Measurements from ENCODE around the gene MTREX.

Gene MTREX

GRCh38 chr5:55325621-55326020 is 17.8 kb downstream of the MTREX start:
- DNase-seq, result no peak

DNA sequence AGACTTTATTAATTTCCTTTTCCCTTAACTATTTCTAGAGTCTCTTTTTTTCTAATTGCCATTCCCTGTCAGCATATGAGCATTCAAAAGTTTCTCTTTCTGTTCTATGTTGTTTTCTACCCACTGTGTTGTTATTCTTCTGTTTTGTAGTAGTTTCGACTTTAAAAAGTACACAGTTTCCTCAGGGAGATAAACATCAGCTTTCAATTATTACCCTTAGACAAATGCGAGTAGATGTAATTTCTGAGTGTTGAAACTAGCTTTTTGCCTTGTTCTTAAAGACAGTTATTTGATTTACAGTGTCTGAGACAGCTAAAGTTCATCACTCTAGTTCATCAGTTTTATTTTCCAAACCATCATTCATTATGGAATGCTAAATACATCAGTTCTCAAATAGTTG is 19.5 kb downstream of the MTREX start:
- no peak for DNase-seq

DNA sequence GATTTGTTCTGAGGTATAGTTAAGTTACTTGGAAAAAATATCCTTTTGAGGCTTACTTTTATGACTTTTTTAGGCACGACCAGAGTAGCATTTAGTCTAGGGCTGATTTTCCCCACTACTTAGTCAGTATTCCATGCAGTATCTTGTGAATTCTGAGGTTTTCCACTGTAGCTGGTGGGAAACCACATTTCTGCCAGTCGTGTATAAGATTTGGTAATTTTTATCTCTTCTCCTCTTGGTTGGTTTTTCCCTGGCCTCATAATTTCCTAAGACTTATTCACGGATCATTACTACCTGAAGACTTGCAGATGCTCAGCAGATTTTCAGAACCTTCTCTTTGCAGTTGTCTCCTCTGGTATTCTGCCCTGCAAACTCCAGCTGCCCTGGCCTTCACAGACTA is 23.5 kb downstream of the MTREX start:
- no peak for DNase-seq

GRCh38 chr5:55333017-55333416 is 25.2 kb downstream of the MTREX start:
- no peak for DNase-seq

DNA sequence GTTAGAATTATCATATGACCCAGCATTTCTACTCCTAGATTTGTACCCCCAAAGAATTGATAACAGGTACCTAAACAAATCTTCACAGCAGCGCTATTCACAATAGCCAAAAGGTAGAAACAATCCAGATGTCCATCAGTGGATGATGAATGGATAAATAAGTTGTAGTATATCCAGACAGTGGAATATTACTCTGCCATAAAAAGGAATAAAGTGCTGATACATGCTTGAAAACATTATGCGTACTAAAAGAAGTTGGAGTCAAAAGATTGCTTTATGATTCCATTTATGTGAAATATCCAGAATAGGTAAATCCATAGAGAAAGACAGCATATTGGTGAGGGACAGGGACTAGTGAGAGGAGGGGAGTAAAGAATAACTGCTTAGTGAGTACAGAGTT is 26.0 kb downstream of the MTREX start:
- DNase-seq, result no peak

DNA sequence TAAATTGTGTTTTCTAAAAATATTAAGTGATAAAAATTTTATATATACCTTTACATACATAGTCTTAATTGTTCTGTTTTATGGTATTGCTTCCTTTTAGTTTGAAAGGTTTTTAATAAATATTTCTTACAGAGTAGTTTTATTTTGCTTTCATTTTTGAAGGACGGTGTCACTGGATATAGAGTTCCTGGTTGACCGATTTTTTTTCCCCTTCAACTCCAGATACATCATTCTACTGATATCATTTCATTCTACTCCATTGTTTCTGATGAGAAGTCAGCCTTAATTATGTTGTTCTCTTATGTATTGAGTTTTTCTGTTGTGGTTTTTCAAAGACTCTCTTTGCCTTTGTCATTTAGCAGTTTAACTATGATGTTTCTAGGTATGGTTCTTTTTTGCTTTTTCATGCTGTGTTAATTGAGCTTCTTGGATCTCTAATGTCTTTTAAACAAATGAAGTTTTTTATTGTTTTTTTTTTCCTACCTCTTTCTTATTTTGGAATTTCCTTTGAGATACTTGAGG is 30.4 kb downstream of the MTREX start:
- no peak for DNase-seq

- DNase-seq, result peak; percentile 76
Measured at GRCh38 chr5:55338810-55339243, 31.0 kb downstream of the MTREX start.

DNA sequence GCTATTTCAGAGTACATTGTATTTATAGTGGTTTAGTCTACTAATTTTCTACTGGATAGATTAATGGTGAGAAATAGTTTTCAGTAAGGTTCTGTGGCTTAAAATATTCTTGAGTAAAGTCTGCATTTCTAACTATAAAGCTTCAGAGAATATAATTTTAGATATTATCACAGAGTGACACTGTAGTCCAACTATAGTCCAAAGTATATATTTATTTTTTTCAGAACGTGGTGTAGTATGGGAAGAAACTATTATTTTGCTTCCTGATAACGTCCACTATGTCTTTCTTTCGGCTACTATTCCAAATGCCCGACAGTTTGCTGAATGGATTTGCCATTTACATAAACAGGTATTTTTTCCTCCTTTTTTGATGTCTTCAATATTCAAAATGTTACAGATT is 35.3 kb downstream of the MTREX start:
- no peak for DNase-seq

DNA sequence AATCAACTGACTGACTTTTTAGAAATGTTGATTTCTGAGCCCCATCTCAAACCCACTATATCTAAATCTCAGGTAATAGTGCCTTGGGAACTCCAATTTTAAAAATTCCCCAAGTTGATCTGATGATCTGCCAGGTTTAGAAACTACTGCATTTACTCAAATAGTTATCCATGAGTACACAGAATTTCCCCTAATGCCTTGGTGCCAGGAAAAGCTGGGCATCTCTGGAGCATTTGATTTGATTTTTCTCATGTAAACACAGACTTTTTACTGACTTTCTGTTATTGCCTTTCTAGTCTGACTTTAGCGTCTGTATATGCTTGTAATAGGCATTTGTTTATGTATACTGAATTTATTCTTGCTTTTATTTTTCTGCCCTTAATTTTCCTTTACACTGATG is 35.8 kb downstream of the MTREX start:
- DNase-seq, result no peak

DNA sequence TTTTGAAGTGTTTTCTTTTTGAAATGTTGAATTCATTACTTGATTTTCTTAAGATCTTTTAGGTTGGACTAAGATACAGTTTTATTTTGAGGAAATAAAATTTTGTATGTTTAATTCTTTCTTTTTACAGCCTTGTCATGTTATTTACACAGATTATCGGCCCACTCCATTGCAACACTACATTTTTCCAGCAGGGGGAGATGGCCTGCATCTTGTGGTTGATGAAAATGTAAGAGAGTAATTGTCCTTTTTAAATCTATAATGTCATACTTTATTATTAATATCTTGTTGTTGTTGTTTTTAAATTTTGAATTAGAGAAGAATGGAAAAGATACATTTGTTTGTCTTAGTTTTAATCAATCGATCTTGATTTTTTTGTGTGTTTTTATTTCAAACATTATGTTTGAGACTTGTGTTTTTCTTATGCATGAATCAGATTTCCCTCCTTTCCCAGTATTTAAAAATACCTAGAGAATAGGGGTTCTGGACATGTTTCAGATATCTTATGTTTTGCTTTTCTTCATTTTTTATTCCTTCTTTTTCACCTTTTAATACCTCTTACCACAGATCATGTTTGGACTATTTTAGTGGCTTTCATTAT is 36.7 kb downstream of the MTREX start:
- peak; percentile 83 for DNase-seq

DNA sequence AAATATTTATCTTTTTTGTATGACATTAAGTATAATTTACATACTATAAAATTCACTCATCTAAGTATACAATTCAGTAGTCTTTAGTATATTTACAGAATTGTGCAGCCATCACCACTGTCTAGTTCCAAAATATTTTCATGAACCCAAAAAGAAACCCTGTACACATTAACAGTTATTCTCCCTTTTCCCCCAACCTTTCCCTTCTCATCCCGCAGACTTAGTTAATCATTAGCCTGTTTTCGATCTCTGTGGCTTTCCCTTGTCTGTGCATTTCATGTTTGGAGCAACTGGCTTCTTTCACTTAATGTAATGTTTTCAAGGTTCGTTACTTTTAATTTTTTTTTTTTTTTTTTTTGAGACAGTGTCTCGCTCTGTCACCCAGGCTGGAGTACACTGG is 37.5 kb downstream of the MTREX start:
- DNase-seq, result no peak

GRCh38 chr5:55347786-55348185 is 40.0 kb downstream of the MTREX start:
- DNase-seq, result no peak

DNA sequence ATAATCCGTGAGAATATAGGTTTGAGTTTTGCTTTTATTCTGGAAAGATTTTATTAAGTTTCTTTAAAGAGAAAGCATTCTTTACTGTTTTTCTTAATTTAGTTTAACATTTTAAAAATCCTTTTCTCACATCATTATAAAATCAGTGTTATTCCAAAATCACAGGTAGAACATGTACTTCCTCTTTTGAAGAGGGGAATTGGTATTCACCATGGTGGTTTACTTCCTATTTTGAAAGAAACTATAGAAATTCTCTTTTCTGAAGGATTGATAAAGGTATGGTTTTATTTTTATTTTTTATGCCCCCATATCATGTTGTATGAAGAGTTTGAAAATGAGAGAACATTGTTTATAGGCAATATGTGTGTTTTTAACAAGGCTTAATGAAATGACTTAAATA is 43.0 kb downstream of the MTREX start:
- no peak for DNase-seq

DNA sequence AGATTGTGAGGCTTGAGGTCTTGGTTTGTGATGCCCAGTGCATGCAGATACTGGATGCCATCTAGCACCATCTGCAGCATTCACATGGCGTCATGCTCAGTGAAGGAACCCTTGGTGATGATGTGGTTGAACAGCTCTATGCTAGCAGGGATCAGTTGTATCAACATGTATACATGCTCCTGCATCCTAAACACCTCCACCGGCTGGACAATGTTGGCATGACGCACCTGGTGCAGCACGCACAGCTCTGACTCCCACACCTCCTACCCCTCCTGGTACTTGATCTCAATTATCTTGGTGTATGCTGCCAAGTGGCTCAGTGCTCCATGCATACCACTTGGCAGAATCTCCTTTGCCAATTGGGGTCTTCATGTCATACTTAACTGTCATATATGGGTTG is 49.1 kb downstream of the MTREX start:
- DNase-seq, result no peak

DNA sequence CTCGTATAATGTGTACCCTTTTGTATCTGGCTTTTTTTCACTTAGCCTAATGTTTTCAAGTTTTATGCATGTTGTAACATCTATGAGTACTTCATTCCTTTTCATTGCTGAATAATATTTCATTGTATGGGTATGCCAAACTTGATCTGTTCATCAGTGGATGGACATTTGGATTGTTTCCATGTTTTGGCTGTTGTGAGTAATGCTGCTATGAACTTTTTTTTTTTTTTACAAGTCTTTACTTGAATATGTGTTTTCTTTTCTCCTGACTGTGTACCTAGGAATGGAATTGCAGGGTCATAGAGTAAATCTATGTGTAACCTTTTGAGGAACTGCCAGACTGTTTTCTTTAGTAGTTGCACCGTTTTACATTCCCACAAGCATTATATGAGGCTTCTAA is 52.4 kb downstream of the MTREX start:
- DNase-seq, result no peak

GRCh38 chr5:55363856-55364255 is 56.1 kb downstream of the MTREX start:
- DNase-seq, result no peak

DNA sequence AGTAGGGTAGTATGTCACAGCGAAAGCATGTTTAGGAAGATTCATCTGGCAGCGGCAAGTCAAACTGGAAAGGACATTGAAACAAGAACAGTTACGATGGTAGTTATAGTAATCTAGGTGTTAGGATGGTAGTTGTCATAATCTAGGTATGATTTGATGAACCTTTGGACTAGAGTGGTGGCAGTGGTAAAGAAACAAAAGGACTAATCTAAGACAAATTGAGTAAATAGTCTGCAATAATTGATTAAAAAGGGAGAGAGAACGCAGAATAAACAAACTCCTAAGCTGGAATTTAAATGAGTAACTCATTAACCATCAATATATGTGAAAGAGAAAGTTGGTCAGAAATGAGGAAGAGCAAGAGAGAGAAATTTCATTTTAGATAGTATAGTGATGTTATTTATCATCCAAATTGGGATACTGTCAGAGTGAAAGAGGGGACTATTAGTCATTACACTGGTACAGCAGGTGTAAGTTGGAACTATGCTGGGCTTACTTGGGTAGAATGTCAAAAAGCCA is 56.8 kb downstream of the MTREX start:
- no peak for DNase-seq

- DNase-seq, result no peak
Measured at GRCh38 chr5:55370291-55370925, 62.6 kb downstream of the MTREX start.

GRCh38 chr5:55371145-55371544 is 63.4 kb downstream of the MTREX start:
- no peak for DNase-seq

DNA sequence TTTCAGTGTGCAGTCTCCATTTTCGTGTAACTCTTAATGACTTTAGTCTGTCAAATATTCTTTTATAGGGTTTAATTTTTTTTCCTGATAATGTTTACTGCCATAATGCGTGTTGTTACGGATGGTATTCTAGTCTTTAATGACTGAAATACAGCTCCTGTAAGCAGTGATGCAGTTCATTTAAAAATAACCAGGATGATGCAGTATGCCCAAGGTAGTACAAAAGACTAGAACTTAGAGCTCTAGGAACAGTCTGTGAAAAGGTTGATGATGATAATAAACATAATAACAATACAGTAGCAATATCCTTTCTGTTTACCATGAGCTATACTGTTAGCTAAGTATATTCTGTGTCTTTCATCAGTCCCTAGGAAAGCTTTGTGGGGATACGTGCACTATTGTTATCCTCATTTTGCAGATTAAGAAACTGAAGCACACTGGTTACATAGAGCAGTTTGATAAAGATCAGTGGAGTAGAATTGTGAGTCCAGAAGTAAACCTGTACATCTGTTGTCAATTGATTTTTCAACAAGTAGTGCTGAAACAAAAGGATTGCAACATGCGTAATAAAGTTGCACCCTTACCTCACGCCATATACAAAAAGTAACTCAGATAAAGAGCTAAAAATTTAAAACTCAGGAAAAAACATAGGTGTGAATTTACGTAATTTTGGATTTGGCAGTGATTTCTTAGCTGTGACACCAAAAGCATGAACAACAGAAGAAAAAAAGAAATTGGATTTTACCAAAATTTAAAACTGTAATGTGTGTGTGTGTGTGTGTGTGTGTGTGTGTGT is 64.5 kb downstream of the MTREX start:
- no peak for DNase-seq

GRCh38 chr5:55377810-55378209 is 70.0 kb downstream of the MTREX start:
- no peak for DNase-seq

DNA sequence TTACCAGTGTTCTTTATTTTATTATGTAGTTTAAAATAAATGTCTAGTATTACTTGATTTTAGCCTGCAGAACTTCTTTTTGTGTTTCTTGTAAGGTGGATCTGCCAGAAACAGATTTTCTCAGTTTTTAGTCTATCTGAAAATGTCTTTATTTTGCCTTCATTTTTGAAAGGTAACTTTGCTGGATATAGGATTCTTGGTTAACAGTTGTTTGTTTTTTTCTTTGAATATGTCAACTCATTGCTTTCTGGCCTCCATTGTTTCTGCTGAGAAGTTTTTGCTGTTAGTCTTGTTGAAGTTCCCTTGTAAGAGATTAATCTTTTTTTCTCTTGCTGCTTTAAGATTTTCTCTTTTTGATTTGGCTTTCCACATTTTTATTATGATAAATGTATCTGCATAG is 75.5 kb downstream of the MTREX start:
- no peak for DNase-seq

- no peak for DNase-seq
Measured at GRCh38 chr5:55384072-55384471, 76.3 kb downstream of the MTREX start.

GRCh38 chr5:55385227-55385626 is 77.4 kb downstream of the MTREX start:
- no peak for DNase-seq
